ELF-1 (cell line): Measurements from ENCODE around the gene PLCB4.

Experiments
- DNase-seq: peaks from one replicate; pipeline ENCODE4 v3.0.0-alpha.2; 2016; ENCODE audit warnings: low read depth, low spot score

Gene PLCB4

DNA sequence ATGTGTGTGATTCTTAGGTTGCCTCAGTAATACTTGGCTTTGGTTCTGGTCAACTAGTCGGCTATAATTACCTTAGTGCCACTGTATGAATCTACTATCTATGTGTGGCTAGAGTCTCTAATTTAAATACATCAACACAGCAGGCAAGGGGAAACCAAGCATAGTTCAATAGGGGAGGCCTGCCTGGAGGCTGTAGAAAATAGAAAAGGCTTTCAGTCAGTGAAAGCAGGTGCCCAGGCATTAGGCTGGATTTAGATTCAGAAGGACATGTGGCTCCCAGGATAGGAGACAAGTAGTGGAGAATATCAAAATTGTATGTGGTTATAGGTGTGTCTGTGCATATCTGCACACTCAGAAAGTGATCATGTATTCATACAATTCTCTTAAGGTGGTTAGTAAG, 330.4 kb downstream of the PLCB4 start:
- no peak for DNase-seq

DNA sequence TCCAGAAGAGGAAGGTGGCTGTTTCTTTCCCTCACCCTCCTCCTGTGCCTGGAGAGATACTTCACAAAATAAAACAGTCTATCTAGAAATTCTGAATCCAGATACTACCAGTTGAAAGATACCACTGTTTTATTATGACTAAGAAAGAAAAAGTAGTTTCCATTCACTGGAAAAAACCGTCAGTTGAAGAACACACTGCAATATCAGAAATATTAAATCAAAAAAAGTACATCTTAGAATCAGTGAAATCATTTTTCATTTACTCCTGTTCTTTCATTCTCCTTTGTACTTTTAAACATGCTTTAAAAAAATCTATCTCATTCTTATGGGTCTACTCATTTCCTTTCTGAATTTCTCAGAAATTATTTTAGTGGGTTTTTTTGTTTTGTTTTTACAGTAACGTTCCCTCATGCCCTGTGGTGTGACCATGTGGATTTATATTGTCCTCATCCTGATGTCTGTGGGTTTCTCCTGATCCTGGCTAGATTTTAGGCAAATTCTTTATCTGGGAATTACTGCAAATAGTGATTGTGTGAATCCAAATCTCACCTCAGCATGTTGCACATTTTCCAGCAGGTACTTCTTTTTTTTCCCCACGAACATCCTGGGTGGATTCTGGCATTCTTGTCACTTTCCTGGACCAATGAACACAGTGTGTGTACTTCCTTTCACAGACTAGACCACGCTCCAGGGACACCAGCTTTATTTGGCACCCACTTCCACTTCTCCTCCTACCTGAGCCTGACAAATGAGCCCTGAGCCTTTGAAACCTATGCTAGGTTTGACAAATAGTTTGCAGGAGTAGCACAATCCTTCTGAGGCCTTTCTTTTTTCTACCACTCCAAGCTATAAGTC, 331.5 kb downstream of the PLCB4 start:
- no peak for DNase-seq

DNA sequence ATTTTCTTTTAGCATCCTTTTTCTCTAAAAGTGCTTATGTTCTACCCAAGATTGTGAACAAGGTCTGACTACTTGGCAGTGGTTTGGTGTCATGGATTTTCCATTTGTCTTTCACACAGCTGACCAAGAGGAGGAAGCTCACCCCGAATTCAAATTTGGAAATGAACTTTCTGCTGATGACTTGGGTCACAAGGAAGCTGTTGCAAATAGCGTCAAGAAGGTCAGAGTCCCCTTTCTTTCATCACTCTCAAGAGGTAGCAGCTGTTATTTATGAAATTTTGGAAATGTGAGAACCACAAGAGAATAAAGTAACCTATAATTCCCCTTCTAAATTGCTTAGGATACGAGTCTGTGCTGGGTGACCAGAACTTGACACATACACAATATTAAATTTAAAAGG, 332.5 kb downstream of the PLCB4 start:
- DNase-seq = no peak

DNA sequence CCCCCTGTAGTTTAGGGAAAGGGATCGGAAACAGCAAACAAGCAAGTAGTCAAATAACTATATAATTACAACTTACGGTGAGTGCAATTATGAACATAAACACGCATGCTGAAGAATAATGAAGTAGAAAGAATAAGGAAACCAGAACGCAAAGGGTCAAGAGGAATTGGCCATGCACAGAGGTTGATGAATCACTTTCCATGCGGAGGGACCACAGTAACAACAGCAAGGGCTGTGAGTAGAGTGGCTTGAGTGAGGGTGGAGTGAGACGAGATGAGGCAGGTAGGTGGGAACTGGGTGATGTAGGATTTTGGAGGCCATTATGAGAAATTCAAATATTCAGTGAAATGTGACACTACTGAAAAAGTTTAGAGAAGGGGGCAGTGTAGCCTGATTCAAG, 333.3 kb downstream of the PLCB4 start:
- no peak for DNase-seq

DNA sequence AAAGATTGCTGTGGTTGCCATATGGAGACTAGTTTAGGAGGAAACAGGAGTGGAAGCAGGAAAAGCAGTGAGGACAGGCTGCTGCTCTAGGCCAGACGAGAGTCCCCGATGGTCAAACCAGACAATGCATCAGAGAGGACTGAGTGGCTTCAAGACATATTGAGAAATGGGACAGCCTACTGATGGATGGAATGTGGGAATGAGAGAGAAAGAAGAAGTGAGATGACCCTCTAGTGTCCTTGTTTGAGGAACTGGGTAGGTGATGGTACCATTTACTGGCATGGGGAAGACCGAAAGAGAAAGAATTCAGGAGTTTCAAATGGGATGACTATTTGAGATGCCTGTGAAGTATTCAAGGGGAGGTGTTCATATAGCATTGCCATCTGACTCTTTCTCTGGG, 333.7 kb downstream of the PLCB4 start:
- DNase-seq = no peak

DNA sequence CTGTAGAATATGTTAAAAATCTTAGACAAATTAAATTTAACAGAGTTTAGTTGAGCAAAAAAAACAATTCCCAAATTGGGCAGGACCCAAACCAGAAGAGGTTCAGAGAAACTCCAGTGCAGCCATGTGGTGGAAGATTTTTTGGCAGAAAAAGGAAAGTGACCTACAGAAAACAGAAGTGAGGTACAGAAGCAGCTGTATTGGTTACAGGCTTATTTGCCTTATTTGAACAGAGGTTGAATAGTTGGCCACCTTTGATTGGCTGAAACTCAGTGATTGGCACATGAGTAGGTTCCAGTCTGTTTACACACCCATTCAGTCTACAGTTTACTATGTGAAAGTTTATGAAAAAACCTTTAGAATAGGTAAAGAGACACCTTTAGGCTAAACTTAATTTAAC, 334.6 kb downstream of the PLCB4 start:
- DNase-seq = no peak

DNA sequence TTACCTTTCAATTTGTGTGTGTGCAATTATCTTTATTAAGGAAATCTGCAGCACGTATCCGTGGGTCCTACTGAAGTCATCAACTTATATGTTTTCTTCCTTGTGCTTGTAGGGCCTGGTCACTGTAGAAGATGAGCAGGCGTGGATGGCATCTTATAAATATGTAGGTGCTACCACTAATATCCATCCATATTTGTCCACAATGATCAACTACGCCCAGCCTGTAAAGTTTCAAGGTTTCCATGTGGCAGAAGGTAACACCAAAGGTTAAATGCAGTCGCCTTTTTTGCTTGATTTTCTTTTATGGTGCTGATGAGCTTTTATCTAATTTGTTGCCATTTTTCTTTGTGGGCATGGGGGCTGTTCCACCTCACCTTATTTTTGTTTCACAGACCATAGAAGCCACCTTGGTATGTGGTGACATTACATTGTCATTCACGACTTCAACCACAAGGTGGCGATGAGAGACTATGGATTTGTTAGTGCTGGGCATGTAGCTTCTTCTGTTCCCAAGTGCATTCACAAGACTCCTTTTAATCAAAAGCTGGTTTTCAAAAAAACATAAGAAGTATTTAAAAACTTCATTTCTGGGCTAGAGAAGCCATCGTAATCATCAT, 339.0 kb downstream of the PLCB4 start:
- DNase-seq = peak; percentile 60

DNA sequence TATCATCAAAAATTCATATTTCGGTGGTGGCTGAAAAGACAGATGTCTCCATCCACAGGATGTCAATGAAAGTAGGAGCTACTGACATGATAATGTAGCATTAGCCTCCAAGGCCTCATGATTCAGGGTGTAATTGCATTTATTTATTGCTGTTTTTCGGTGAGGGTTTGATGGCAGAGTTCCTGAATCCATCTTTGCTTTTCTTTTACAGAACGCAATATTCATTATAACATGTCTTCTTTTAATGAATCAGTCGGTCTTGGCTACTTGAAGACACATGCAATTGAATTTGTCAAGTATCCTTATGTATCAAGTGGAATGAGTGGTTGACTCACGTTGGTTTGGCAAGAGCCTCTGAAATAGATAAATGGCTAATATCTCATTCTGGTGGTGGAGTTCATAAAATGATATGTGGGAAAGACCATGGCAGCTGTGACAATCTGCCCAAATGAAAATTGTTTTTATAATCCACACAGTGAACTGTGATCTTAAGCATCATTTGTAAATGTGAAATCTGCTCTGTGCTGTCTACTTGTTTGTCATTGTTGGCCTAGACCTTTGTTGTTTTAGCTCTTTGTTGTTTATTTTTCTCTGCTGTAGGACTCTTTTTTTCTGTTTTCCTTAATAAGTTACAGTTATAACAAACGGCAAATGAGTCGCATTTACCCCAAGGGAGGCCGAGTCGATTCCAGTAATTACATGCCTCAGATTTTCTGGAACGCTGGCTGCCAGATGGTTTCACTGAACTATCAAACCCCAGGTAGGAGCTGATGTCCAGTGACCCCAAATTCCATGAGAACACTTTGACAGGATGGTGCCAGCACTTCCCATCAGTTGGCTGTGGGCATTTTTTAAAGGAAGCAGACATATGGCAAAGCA, 339.8 kb downstream of the PLCB4 start:
- no peak for DNase-seq

DNA sequence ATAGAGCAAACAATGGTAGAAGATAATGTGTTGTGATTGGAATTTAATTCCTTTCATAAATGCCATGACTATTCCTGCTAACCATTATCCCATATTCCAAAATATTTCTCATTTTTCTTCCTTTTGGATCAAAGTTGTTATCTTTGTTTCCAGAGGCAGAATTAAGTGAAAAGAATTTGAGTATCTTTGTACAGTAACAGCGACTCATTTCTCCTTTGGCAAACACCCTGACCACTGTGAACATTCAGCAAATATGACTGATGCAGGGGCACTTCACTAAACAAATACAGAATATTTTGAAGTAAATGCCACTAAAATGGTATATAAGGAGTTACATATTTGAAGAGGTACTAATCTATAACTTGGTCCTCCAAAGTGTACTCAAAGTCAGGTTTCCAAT, 340.5 kb downstream of the PLCB4 start:
- no peak for DNase-seq

DNA sequence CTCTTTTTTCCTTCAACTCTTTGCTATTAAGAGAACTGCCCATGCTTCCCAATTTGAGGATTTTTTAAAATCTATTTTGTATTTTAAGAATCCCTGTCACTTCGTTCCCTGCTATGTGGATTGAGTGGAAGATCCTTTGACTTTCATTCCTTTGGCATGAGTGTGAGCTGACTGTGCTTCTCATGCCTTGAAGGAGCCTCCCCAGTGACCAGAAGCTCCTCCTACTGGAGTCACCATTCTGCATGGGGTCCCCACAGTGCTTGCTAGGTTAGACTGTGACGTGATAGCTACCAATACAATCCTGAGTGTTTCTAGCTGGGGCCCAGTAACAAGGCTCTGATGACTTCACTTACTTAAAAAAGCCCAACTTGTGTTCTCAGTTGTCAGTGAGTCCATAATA, 341.1 kb downstream of the PLCB4 start:
- no peak for DNase-seq

DNA sequence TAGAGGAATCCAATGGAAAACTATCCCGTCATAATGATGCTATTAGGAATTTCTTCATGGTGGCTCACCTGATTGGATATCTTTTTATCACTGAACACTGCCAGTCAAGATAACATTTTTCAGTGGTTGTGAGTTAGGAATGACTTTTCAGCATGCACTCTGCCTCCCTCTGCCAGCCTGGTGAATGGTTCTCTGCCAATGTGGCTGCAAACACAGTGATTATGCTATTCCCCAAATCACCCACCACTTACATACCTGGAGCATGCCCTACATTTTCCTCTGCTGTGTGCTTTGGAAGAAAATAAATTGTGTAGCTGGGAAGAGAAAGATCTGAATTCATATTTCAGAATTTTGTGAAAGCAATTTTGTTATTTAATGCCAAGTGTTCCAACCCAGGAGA, 342.9 kb downstream of the PLCB4 start:
- no peak for DNase-seq

DNA sequence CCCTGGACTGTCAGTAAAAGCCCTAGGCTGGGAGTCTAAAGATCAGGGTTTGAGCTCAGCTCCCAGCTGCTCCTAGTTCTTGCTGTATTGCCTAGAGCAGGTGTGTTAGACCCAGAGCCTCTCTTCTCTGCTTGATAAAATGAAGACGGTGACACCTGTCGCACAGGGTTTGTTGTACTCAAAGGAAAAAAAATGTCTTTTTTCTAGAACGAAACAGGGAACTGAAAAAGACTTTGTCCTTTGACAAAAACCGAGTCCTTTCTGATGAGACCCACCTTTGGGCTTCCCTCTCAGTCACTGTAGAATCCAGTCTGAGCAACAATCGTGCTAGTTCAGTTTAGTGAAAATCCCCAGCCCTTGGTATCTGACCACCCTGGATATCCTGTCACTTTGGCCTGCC, 343.4 kb downstream of the PLCB4 start:
- DNase-seq = no peak

DNA sequence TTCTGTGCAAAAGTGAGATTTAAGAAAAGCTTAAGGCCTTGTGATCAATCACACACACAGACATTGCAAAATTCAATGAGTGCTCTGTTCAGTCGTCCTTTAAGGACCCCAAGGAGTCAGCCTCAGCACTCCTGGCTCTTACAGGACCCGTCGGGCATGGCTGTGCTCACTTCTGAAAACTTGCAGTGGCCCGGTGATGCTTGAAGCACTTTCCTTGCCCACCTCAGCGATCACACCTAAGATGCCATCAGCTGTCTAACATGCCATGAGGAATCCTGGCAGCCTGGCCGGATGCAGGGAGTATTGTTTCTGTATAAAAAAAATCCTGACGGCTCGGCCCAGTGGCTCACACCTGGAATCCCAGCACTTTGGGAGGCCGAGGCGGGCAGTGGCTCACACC, 344.1 kb downstream of the PLCB4 start:
- DNase-seq = no peak

DNA sequence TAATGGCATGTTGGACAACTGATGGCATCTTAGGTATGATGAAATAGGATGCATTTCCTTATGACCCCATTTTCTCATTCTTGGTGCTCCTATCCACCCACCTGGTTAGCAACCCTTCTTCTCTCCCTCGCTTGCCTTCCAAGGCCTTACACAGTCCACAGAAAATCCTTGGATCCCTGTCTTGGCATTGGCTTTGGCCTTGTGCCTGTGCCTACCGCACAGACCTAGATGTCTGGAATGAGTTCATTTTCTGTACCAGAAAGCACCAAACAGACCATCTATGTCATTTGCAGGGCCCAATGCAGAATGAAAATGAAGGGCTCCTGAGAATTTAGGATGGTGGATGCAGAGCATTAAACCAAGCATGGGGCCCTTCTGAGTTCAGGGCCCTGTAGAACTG, 346.5 kb downstream of the PLCB4 start:
- no peak for DNase-seq

DNA sequence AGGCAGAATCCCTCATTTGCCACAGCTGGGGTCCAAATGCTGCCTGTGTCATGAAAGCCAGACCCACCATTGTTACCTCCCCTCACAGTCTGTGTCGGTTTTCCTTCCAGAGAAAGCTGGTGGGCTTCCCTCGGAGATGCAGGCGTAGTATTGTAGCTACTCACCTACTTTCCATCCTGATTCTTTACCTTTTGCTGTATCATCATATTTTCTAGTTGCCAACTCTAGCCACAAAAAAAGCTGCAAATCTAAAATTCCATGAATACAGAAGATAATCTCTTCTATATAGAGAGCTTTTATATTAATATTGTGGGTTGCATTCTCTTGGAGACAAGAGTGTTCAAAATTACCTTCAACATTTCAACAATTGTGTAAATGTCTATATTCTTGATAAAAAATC, 347.5 kb downstream of the PLCB4 start:
- DNase-seq = no peak

DNA sequence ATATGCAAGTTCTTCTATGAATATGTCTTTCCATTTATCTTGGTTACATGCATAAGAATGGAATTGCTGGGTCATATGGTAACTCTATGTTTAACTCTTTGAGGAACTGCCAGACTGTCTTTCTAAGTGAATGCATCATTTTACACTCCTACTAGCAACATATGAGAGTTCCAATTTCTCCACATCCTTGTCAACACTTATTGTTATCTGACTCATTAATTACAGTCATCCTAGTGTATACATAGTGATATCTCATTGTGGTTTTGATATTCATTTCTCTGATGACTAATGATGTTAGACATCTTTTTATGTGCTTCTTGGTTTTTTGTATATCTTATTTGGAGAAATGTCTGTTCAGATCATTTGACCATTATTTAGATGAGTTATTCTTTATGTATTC, 348.8 kb downstream of the PLCB4 start:
- DNase-seq = no peak

DNA sequence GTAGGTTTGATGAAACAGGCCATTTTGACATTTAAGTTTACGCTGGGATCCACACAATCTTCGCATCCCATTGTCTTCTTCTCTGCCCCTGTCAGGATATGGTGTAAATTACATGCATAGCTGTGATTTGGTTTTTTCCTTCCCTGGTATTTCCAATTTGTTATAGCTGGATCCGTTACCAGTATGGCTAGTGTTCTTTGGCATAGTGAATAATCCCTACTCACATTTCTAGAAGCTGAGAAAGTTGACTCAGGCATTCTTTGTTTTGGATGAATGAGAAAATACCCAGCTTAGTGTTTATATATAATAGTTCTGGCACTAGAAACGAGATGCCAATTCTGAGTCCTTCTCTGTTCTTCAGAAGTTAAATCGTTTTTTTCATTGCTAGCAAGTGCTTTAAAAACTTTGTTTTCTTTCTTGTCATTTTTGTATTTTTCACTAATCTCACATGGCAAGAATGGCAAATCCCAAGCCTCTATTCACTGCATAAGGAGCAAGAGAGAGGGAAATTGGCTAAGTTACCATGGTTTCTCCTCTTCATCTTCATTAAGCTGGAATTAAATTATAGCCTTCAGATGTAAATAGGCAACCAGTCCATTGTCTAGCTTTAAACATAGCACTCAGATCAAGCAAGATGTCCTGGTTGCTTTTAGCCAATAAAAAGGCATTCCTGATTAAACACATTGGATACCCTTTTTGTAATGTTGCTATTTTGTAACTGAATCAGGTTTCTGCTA, 353.6 kb downstream of the PLCB4 start:
- DNase-seq = no peak

DNA sequence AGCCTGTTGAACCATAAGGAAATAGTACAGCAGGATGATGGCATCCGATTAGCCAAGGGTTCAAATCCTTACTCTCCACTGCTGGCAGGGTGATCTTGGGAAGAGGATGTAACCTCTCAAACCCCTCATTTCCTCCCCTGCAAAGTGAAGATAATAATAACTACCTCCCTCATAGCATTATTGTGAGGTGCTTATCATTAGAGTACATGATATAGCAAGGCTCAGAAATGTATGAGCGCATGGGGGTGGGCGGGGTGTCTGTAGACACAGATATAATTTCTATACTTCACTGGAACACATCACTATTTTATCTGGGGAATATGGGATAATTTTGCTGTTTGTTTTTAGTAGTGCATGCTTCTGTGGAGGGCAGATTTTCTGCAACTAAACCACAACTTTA, 355.7 kb downstream of the PLCB4 start:
- no peak for DNase-seq

DNA sequence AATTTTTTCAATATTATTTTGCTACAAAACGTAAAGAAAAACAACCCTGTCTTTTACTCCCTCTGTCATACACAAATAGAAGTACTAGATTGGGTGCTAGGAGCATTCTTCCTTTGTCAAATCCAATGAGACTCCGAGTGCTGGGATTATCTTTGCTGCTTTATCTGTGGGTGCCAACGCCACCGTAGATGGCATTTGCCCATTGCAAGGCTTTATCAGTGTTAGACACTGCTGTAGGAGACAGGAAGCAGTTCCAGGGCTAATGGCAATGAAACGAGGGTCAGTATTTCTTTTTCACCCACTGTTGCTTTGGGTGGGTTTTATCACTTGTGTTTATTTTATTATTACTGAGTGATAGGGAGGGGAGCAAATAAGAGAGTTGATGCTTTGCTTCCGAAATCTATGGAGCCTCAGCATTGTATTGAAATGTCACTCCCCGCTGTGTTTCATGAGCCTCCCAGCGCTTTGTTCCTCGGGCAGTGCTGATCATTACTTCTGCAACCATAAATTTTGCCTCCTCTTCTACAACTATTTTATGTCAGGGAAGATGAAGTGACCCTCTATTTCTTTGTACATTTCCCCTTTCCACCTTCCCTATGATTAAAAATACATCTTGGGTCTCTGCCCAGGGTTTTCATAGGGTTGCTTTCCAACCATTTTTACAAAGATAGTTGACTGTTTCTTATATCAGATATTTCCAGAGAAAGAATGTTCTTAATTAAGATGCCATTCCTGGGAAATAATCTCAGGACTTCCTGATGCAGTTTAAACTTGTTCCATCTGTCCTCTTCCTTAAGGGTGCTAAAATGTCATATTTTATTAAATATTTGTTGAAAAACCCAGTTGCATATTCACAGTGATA, 358.8 kb downstream of the PLCB4 start:
- DNase-seq = no peak

DNA sequence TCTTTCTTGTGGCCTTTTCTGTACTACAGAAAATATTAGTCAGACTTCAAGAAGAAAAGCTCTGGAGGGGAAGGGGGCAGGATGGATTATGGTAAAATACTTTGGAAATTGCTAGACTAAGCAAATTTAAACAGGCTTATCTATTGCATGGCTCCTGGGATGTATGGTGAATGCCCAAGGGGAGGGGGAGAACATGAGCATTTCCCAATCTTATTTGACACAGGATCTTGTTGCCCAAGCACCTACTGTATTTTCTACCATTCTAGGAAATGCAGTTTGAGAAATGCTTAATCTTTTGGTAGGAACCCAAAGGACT, 359.4 kb downstream of the PLCB4 start:
- DNase-seq = no peak

DNA sequence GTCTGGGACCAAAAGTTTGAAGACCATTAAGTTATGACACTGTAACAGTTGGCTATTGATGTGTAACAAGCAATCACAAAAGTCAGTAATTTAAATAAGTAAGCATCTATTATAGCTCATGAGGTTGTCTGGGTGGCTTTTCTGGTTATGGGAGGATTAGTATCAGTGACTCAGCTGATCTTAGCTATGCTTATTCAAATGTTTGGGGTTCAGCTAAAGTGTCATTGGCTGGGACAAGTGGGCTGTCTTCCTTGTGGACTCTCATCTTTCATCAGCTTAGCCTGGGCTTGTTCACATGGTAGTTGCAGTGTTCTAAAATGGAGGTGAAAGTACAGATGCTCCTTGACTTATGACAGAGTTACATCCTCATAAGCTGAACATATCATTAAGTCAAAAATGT, 370.9 kb downstream of the PLCB4 start:
- DNase-seq = no peak
